IMR-90 (cell line): ENCODE data around the gene FJX1. TPM values are rescaled to one million over a fixed set of nuclear protein-coding genes. Genes with fewer than 3 reads are reported as not detected.

Source experiments
- ATAC-seq: fragments of 200-7000 bp; cut with Tn5 transposase; 2 replicates; pipeline ENCODE4 v1.9.1; 2020; ENCODE audit warnings: low read depth, mild to moderate bottlenecking, moderate library complexity
- BruUV-seq: library from RNA; stranded (reverse); fragments of 400-500 nt; replicated peaks from 2 replicates; lab custom pipeline; 2021; lab: Mats Ljungman, UMichigan
- CTCF ChIA-PET: fragments of 300-600 bp; formaldehyde crosslinking; extraction: SDS; loops from one replicate; lab custom pipeline; 2021; ENCODE audit warnings: antibody characterized with exemption; lab: Yijun Ruan, JAX
- POLR2A ChIA-PET: fragments of 300-600 bp; sonication (Branson Sonifier 250); formaldehyde crosslinking; loops from one replicate; lab custom pipeline; 2022; ENCODE audit warnings: antibody characterized with exemption; ENCODE audit not compliant: unreplicated experiment; lab: Charles Lee
- DNase-seq: peaks from one replicate; pipeline ENCODE4 v3.0.0; 2013
- H2AFZ ChIP-seq: replicated peaks from 2 replicates; pipeline ENCODE3; 2013; ENCODE audit warnings: low read length, mild to moderate bottlenecking; ENCODE audit not compliant: poor library complexity
- H2AK5ac ChIP-seq: 2 replicates; pipeline ENCODE4 v1.6.1; 2013; ENCODE audit warnings: low read depth, low read length, inconsistent platforms
- H2AK9ac ChIP-seq: replicated peaks from 2 replicates; pipeline ENCODE3; 2013; ENCODE audit warnings: mild to moderate bottlenecking, low read depth, low read length, moderate library complexity; ENCODE audit not compliant: poor library complexity
- H2BK120ac ChIP-seq: 2 replicates; pipeline ENCODE4 v1.6.1; 2013; ENCODE audit warnings: low read depth, low read length, inconsistent platforms
- H2BK15ac ChIP-seq: 3 replicates; pipeline ENCODE4 v1.6.1; 2013; ENCODE audit warnings: low read depth, low read length, inconsistent platforms
- H2BK20ac ChIP-seq: 2 replicates; pipeline ENCODE4 v1.6.1; 2013; ENCODE audit warnings: low read depth, mild to moderate bottlenecking, inconsistent platforms, low read length, moderate library complexity
- H2BK5ac ChIP-seq: 2 replicates; pipeline ENCODE4 v1.6.1; 2013; ENCODE audit warnings: mild to moderate bottlenecking, low read depth, low read length, inconsistent platforms; ENCODE audit not compliant: poor library complexity, severe bottlenecking
- H3K14ac ChIP-seq: replicated peaks from 2 replicates; pipeline ENCODE4 v1.6.1; 2013; ENCODE audit warnings: low read depth, low read length, inconsistent platforms
- H3K18ac ChIP-seq: 2 replicates; pipeline ENCODE4 v1.6.1; 2013; ENCODE audit warnings: low read depth, low read length, control low read depth
- H3K23ac ChIP-seq: 2 replicates; pipeline ENCODE4 v1.6.1; 2013; ENCODE audit warnings: low read depth, low read length, inconsistent platforms
- H3K27ac ChIP-seq: 2 replicates; pipeline ENCODE4 v1.5.1; 2013; ENCODE audit warnings: mild to moderate bottlenecking, control low read depth, low read length; ENCODE audit not compliant: insufficient read depth
- H3K27me3 ChIP-seq: 2 replicates; pipeline ENCODE4 v1.6.1; 2013; ENCODE audit warnings: low read length; ENCODE audit not compliant: control insufficient read depth, insufficient read depth
- H3K36me3 ChIP-seq: 2 replicates; pipeline ENCODE4 v1.6.1; 2013; ENCODE audit warnings: low read length, mixed read lengths; ENCODE audit not compliant: control insufficient read depth, insufficient read depth
- H3K4ac ChIP-seq: 2 replicates; pipeline ENCODE4 v1.6.1; 2013; ENCODE audit warnings: low read depth, low read length, inconsistent platforms
- H3K4me1 ChIP-seq: 2 replicates; pipeline ENCODE4 v1.6.1; 2013; ENCODE audit warnings: low read length, mixed read lengths; ENCODE audit not compliant: control insufficient read depth, insufficient read depth
- H3K4me2 ChIP-seq: 2 replicates; pipeline ENCODE4 v1.6.1; 2013; ENCODE audit warnings: low read depth, mild to moderate bottlenecking, control low read depth, low read length, moderate library complexity
- H3K4me3 ChIP-seq: 2 replicates; pipeline ENCODE4 v1.5.1; 2013; ENCODE audit warnings: low read depth, mild to moderate bottlenecking, control low read depth, low read length, moderate library complexity; ENCODE audit not compliant: insufficient read depth
- H3K56ac ChIP-seq: 2 replicates; pipeline ENCODE4 v1.6.1; 2013; ENCODE audit warnings: low read length, inconsistent platforms; ENCODE audit not compliant: insufficient read depth; ENCODE audit errors: extremely low read depth
- H3K79me1 ChIP-seq, 2 experiments: 2 replicates each; pipeline ENCODE4 v1.6.1; 2013; ENCODE audit warnings: low read length in 2 of 2, inconsistent platforms in 1 of 2, low read depth in 1 of 2
- H3K9ac ChIP-seq: 2 replicates; pipeline ENCODE4 v1.6.1; 2013; ENCODE audit warnings: low read depth, low read length, control low read depth
- H3K9me1 ChIP-seq: 2 replicates; pipeline ENCODE4 v1.6.1; 2013; ENCODE audit warnings: low read length, inconsistent platforms; ENCODE audit not compliant: insufficient read depth
- H3K9me3 ChIP-seq: 2 replicates; pipeline ENCODE4 v1.6.1; 2013; ENCODE audit warnings: low read length; ENCODE audit not compliant: control insufficient read depth, insufficient read depth
- H4K20me1 ChIP-seq: 2 replicates; pipeline ENCODE4 v1.6.1; 2013; ENCODE audit warnings: low read length, inconsistent platforms; ENCODE audit not compliant: insufficient read depth
- H4K5ac ChIP-seq: 2 replicates; pipeline ENCODE4 v1.6.1; 2013; ENCODE audit warnings: mild to moderate bottlenecking, low read depth, low read length, control low read depth
- H4K8ac ChIP-seq, 2 experiments: 2 replicates each; pipeline ENCODE4 v1.6.1; 2013; ENCODE audit warnings: low read depth in 2 of 2, low read length in 2 of 2, control low read depth in 1 of 2, inconsistent platforms in 1 of 2
- H4K91ac ChIP-seq: 2 replicates; pipeline ENCODE4 v1.6.1; 2013; ENCODE audit warnings: low read depth, low read length, inconsistent platforms; ENCODE audit not compliant: insufficient read depth
- BHLHE40 ChIP-seq: fragments of 150-350 bp; IDR thresholded peaks from 2 replicates; pipeline ENCODE4 v1.6.1; 2016; ENCODE audit warnings: mild to moderate bottlenecking, low read depth, low read length
- CEBPB ChIP-seq: IDR thresholded peaks from 2 replicates; pipeline ENCODE4 v1.6.1; 2012; ENCODE audit warnings: low read depth, low read length, improper control_type of control experiment
- CHD1 ChIP-seq: IDR thresholded peaks from 2 replicates; pipeline ENCODE4 v1.6.1; 2012; ENCODE audit warnings: low read depth, low read length, improper control_type of control experiment
- ELK1 ChIP-seq: fragments of 150-350 bp; IDR thresholded peaks from 2 replicates; pipeline ENCODE4 v1.6.1; 2016; ENCODE audit warnings: low read depth, mild to moderate bottlenecking, low read length, moderate library complexity, borderline replicate concordance
- FOS ChIP-seq: fragments of 150-350 bp; IDR thresholded peaks from 2 replicates; pipeline ENCODE4 v1.6.1; 2016; ENCODE audit warnings: low read depth, low read length
- MAFK ChIP-seq: IDR thresholded peaks from 2 replicates; pipeline ENCODE4 v1.6.1; 2012; ENCODE audit warnings: low read depth, low read length, improper control_type of control experiment
- MAZ ChIP-seq: IDR thresholded peaks from 2 replicates; pipeline ENCODE4 v1.6.1; 2012; ENCODE audit warnings: low read depth, mild to moderate bottlenecking, low read length, improper control_type of control experiment, moderate library complexity, borderline replicate concordance
- MXI1 ChIP-seq: IDR thresholded peaks from 2 replicates; pipeline ENCODE4 v1.6.1; 2012; ENCODE audit warnings: low read depth, mild to moderate bottlenecking, low read length, moderate library complexity, borderline replicate concordance
- NFE2L2 ChIP-seq: fragments of 150-350 bp; IDR thresholded peaks from 2 replicates; pipeline ENCODE4 v1.6.1; 2016; ENCODE audit warnings: low read depth, mild to moderate bottlenecking, low read length
- POLR2A ChIP-seq: IDR thresholded peaks from 2 replicates; pipeline ENCODE4 v1.6.1; 2012; ENCODE audit warnings: mild to moderate bottlenecking, low read depth, low read length
- RAD21 ChIP-seq: IDR thresholded peaks from 2 replicates; pipeline ENCODE4 v1.6.1; 2012; ENCODE audit warnings: low read length, improper control_type of control experiment
- RCOR1 ChIP-seq: IDR thresholded peaks from 2 replicates; pipeline ENCODE4 v1.6.1; 2012; ENCODE audit warnings: mild to moderate bottlenecking, low read length, improper control_type of control experiment; ENCODE audit not compliant: insufficient replicate concordance
- RFX5 ChIP-seq: IDR thresholded peaks from 2 replicates; pipeline ENCODE4 v1.8.0; 2012; ENCODE audit warnings: low read depth, mild to moderate bottlenecking, low read length, moderate library complexity
- SMC3 ChIP-seq: fragments of 150-350 bp; IDR thresholded peaks from 2 replicates; pipeline ENCODE4 v1.6.1; 2016; ENCODE audit warnings: low read depth, mild to moderate bottlenecking, antibody characterized with exemption, low read length, moderate library complexity
- WGBS, 2 experiments: methylation state at CpG; one replicate each; pipeline versions ENCODE4 v1.1.5 to v1.1.7; 2013; ENCODE audit warnings: missing lambda C conversion rate in 2 of 2; ENCODE audit not compliant: insufficient read length in 1 of 2; ENCODE audit errors: extremely low coverage in 2 of 2; 5-methylcytosine and 5-hydroxymethylcytosine counted together
- dilution Hi-C: fragments of 300-500 bp; cut with HindIII; formaldehyde crosslinking; loops from one replicate; pipeline ENCODE4 v1.14.3; 2018; ENCODE audit warnings: low sequenced_read_pairs; ENCODE audit not compliant: unreplicated experiment
- in situ Hi-C: fragments of 300-500 bp; cut with MboI; formaldehyde crosslinking; loops from 3 replicates; pipeline ENCODE4 v1.14.3; 2019; ENCODE audit warnings: low sequenced_read_pairs, inconsistent platforms, mixed read lengths
- intact Hi-C: fragments of 100-400 bp; cut with micrococcal nuclease; formaldehyde crosslinking; loops from 2 replicates; pipeline ENCODE4 v1.10.0; 2022
- polyA plus RNA-seq, 3 experiments: library from polyadenylated mRNA; depleted of rRNA; stranded (reverse); fragments of >200 nt; gene quantifications; 2 replicates each; pipeline ENCODE4 v1.2.3, GENCODE V29; 2012; ENCODE audit warnings: low replicate concordance in 1 of 3
- total RNA-seq: library from RNA; depleted of rRNA; stranded (reverse); fragments of >200 nt; gene quantifications from 2 replicates; pipeline ENCODE4 v1.2.3, GENCODE V29; 2012
- TF ChIP-seq, protein P1 (sequence below): conservative IDR thresholded peaks from 2 replicates; pipeline ENCODE4 v1.5.1; 2012; ENCODE audit warnings: mild to moderate bottlenecking, low read depth, low read length, improper control_type of control experiment
- TF ChIP-seq, protein P2 (sequence below): fragments of 150-350 bp; IDR thresholded peaks from 2 replicates; pipeline ENCODE4 v1.6.1; 2017; ENCODE audit warnings: mild to moderate bottlenecking, antibody characterized with exemption, low read length, low read depth

The FJX1 gene
- total and polyA plus RNA-seq, 2 of the 4 experiments (the other 2 are of a cell fraction): 8.4 to 11.2 TPM

GRCh38 chr11:35629511-35629910 is 11.3 kb downstream of the FJX1 start:
- ATAC-seq: no peak; the same call in 1 of the 2 replicates

More at GRCh38 chr11:35629511-35629910, 11.3 kb downstream of the FJX1 start:
- Histone ChIP-seq H2BK15ac (peak overlapping the region; percentile 80), H2BK20ac (peak overlapping the region; percentile 83), H2BK5ac (peak overlapping the region; percentile 19), H3K4me3 (no peak overlapping the region), H3K9ac (no peak overlapping the region), H4K5ac (no peak overlapping the region), H3K79me1 (peaks cover 0 to 5% of the 10 kb centered on the region in 2 experiments; a peak in 1 of 4 replicates), H3K9me1 (peaks cover 12% of the 10 kb centered on the region), H3K27me3 (no peaks in the 10 kb centered on the region), H3K4me1 (peaks cover 10% of the 10 kb centered on the region), H4K91ac (peak overlapping the region; percentile 72), H3K36me3 (no peaks in the 10 kb centered on the region), H3K9me3 (no peaks in the 10 kb centered on the region), H2AFZ (no peak overlapping the region), H4K8ac (peak overlapping the region in 1 of 2 experiments; percentile 3; a peak in 2 of 4 replicates), H4K20me1 (no peaks in the 10 kb centered on the region), H2BK120ac (peak overlapping the region; percentile 79), H3K56ac (no peak overlapping the region), H3K4ac (peak overlapping the region; percentile 81), H3K18ac (peak overlapping the region; percentile 28; the same call in 1 of the 2 replicates), H3K23ac (0 out of 2 replicates have a peak overlapping the region, but pooled peaks have one; percentile 47), H3K14ac (peak overlapping the region; percentile 53; the same call in 1 of the 2 replicates), H3K27ac (peak overlapping the region; percentile 19; the same call in 1 of the 2 replicates), H3K4me2 (no peak overlapping the region), H2AK5ac (peak overlapping the region; percentile 98), H2AK9ac (peak overlapping the region; percentile 20)
- no peak for DNase-seq
- ChIA-PET CTCF (interaction anchor here (1.2 kb wide), 1 partner anchor 193 kb away, joined by 5 read pairs; no protein-coding TSS in a partner anchor), POLR2A (no interaction called here)
- WGBS, 2 experiments: 81% methylated on average over 4 of the region's 4 CpGs; no CpG with 5 or more reads in 1 of the 2 experiments
- intact Hi-C loops: loop anchor here (10.0 kb wide), 1 partner anchor 95 kb away; no protein-coding TSS in a partner anchor
- in situ Hi-C loops: no loop called here
- dilution Hi-C loops: no loop called here
- TF ChIP-seq RAD21 (no peak), MXI1 (no peak), NFE2L2 (no peak), FOS (no peak), BHLHE40 (no peak), MAFK (no peak), RCOR1 (no peak), POLR2A (no peak), MAZ (no peak), CHD1 (no peak), CEBPB (no peak), RFX5 (no peak), SMC3 (no peak), ELK1 (no peak)
- TF ChIP-seq, protein P1, sequence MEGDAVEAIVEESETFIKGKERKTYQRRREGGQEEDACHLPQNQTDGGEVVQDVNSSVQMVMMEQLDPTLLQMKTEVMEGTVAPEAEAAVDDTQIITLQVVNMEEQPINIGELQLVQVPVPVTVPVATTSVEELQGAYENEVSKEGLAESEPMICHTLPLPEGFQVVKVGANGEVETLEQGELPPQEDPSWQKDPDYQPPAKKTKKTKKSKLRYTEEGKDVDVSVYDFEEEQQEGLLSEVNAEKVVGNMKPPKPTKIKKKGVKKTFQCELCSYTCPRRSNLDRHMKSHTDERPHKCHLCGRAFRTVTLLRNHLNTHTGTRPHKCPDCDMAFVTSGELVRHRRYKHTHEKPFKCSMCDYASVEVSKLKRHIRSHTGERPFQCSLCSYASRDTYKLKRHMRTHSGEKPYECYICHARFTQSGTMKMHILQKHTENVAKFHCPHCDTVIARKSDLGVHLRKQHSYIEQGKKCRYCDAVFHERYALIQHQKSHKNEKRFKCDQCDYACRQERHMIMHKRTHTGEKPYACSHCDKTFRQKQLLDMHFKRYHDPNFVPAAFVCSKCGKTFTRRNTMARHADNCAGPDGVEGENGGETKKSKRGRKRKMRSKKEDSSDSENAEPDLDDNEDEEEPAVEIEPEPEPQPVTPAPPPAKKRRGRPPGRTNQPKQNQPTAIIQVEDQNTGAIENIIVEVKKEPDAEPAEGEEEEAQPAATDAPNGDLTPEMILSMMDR: no peak
- TF ChIP-seq, protein P2, sequence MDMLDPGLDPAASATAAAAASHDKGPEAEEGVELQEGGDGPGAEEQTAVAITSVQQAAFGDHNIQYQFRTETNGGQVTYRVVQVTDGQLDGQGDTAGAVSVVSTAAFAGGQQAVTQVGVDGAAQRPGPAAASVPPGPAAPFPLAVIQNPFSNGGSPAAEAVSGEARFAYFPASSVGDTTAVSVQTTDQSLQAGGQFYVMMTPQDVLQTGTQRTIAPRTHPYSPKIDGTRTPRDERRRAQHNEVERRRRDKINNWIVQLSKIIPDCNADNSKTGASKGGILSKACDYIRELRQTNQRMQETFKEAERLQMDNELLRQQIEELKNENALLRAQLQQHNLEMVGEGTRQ: no peak
- no TSS peak for BruUV-seq
